Measurements from ENCODE around the gene CNOT6L. TPM values are rescaled to one million over a fixed set of nuclear protein-coding genes. Genes with fewer than 3 reads are reported as not detected.

The CNOT6L gene
- total RNA-seq, 2 donors from 2014 or later, result 26.0 to 37.1 TPM

DNA sequence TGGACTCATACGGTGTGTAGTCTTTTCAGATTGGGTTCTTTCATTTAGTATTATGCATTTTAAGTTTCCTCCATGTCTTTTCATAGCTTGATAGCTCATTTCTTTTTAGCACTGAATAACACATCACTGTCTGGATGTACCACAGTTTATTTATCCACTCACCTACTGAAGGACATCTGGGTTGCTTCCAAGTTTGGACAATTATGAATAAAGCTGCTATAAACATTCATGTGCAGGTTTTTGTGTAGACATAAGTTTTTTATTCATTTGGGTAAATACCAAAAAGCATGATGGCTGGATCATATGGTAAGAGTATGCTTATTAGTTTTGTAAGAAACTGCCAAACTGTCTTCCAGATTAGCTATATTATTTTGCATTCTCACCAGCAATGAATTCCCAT lies 29.0 kb downstream of the CNOT6L start:
- TF ChIP-seq, protein P1, sequence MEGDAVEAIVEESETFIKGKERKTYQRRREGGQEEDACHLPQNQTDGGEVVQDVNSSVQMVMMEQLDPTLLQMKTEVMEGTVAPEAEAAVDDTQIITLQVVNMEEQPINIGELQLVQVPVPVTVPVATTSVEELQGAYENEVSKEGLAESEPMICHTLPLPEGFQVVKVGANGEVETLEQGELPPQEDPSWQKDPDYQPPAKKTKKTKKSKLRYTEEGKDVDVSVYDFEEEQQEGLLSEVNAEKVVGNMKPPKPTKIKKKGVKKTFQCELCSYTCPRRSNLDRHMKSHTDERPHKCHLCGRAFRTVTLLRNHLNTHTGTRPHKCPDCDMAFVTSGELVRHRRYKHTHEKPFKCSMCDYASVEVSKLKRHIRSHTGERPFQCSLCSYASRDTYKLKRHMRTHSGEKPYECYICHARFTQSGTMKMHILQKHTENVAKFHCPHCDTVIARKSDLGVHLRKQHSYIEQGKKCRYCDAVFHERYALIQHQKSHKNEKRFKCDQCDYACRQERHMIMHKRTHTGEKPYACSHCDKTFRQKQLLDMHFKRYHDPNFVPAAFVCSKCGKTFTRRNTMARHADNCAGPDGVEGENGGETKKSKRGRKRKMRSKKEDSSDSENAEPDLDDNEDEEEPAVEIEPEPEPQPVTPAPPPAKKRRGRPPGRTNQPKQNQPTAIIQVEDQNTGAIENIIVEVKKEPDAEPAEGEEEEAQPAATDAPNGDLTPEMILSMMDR (conservative IDR thresholded peaks at IDR 0.05), result no peak
- Histone ChIP-seq H3K27ac (ENCODE audit: low read depth, low read length) (no peak overlapping the region), H3K27me3 (ENCODE audit: control insufficient read depth, insufficient read depth, low read length, poor library complexity, severe bottlenecking) (no peaks in the 10 kb centered on the region), H3K4me3 (ENCODE audit: low read length) (no peak overlapping the region), H3K9me3 (ENCODE audit: control insufficient read depth, low read length) (no peaks in the 10 kb centered on the region), H3K4me1 (ENCODE audit: control insufficient read depth, insufficient read depth, low read length) (no peaks in the 10 kb centered on the region), H3K36me3 (ENCODE audit: control insufficient read depth, insufficient read depth, low read length) (no peaks in the 10 kb centered on the region), H3K9ac (ENCODE audit: extremely low read depth, low read length, poor library complexity, severe bottlenecking) (no peak overlapping the region)
- Mint-ChIP-seq H3K36me3 (ENCODE audit: low read depth) (no peaks in the 10 kb centered on the region), H3K27me3 (ENCODE audit: insufficient read depth) (no peaks in the 10 kb centered on the region), H3K4me3 (no peak overlapping the region), H3K9me3 (no peaks in the 10 kb centered on the region), H3K27ac (no peak overlapping the region), H3K4me1 (no peaks in the 10 kb centered on the region)
- 86% methylated on average over 1 of the region's 1 CpG; no CpG with 5 or more reads in 1 of the 2 experiments for WGBS, 2 experiments (ENCODE audit: insufficient coverage in 1 of 2, insufficient read length in 1 of 2)
- DNase-seq, result no peak

GRCh38 chr4:77788990-77789389 lies 30.2 kb downstream of the CNOT6L start:
- Histone ChIP-seq H3K4me3 (ENCODE audit: low read length) (no peak overlapping the region), H3K36me3 (ENCODE audit: control insufficient read depth, insufficient read depth, low read length) (no peaks in the 10 kb centered on the region), H3K9ac (ENCODE audit: extremely low read depth, low read length, poor library complexity, severe bottlenecking) (no peak overlapping the region), H3K27ac (ENCODE audit: low read depth, low read length) (no peak overlapping the region), H3K9me3 (ENCODE audit: control insufficient read depth, low read length) (no peaks in the 10 kb centered on the region), H3K27me3 (ENCODE audit: control insufficient read depth, insufficient read depth, low read length, poor library complexity, severe bottlenecking) (no peaks in the 10 kb centered on the region), H3K4me1 (ENCODE audit: control insufficient read depth, insufficient read depth, low read length) (no peaks in the 10 kb centered on the region)
- Mint-ChIP-seq H3K4me1 (no peaks in the 10 kb centered on the region), H3K4me3 (no peak overlapping the region), H3K9me3 (no peaks in the 10 kb centered on the region), H3K36me3 (ENCODE audit: low read depth) (no peaks in the 10 kb centered on the region), H3K27me3 (ENCODE audit: insufficient read depth) (no peaks in the 10 kb centered on the region), H3K27ac (no peak overlapping the region)
- no peak for DNase-seq
- TF ChIP-seq, protein P1 (conservative IDR thresholded peaks at IDR 0.05), result no peak
- 88% methylated on average over 2 of the region's 2 CpGs; no CpG with 5 or more reads in 1 of the 2 experiments for WGBS, 2 experiments (ENCODE audit: insufficient coverage in 1 of 2, insufficient read length in 1 of 2)

- DNase-seq, result no peak
- Histone ChIP-seq H3K9me3 (ENCODE audit: control insufficient read depth, low read length) (no peaks in the 10 kb centered on the region), H3K4me3 (ENCODE audit: low read length) (no peak overlapping the region), H3K9ac (ENCODE audit: extremely low read depth, low read length, poor library complexity, severe bottlenecking) (no peak overlapping the region), H3K27me3 (ENCODE audit: control insufficient read depth, insufficient read depth, low read length, poor library complexity, severe bottlenecking) (no peaks in the 10 kb centered on the region), H3K27ac (ENCODE audit: low read depth, low read length) (no peak overlapping the region), H3K36me3 (ENCODE audit: control insufficient read depth, insufficient read depth, low read length) (no peaks in the 10 kb centered on the region), H3K4me1 (ENCODE audit: control insufficient read depth, insufficient read depth, low read length) (no peaks in the 10 kb centered on the region)
- Mint-ChIP-seq H3K9me3 (no peaks in the 10 kb centered on the region), H3K27me3 (ENCODE audit: insufficient read depth) (no peaks in the 10 kb centered on the region), H3K27ac (no peak overlapping the region), H3K4me1 (peaks cover 2% of the 10 kb centered on the region), H3K36me3 (ENCODE audit: low read depth) (no peaks in the 10 kb centered on the region), H3K4me3 (no peak overlapping the region)
- TF ChIP-seq, protein P1 (conservative IDR thresholded peaks at IDR 0.05), result no peak
- WGBS, 2 experiments (ENCODE audit: insufficient coverage in 1 of 2, insufficient read length in 1 of 2), result 100% methylated on average over 1 of the region's 3 CpGs; no CpG with 5 or more reads in 1 of the 2 experiments
Measured at GRCh38 chr4:77787969-77788368, 31.2 kb downstream of the CNOT6L start.
